Measurements from ENCODE around the gene CS.
"Not testable (repeated sequence)": the region's sequence is repeated elsewhere in the genome, so short reads cannot be mapped to it uniquely, and the experiment has no call there.

CS gene

DNA sequence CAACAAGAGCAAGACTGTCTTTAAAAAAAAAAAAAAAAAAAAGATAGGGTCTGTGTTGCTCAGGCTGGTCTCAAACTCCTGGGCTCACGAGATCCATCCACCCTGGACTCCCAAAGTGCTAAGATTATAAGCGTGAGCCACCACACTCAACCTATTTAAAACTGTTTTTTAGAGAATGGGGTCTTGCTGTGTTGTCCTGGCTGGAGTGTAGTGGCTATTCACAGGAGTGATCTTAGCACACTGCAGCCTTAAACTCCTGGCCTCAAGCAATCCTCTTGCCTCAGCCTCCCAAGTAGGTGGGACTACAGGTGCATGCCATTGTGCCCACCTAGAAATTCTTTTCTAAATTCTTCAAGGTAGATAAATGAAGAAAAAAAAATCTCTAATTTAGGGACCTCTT lies 25.8 kb downstream of the CS start:
- no peak for DNase-seq

DNA sequence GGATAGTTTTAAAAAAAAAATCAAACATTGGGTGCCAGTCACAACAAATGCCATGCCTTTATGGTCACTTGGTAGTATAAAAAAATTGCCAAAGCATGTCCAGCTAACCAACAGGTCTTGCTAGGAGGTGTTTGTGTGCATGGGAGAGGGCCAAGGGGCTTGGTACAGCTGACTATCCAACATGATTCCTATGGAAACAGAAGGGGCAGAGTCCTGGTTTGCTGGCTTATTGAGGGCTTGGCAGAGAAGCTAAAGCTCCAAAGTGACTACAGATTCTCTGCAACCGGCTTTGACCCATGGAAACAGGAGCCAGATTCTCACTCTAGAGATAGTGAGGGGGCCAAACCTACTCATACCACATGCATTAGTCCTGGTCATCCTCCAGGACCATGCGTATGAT lies 27.7 kb downstream of the CS start:
- not testable (repeated sequence) for DNase-seq

DNA sequence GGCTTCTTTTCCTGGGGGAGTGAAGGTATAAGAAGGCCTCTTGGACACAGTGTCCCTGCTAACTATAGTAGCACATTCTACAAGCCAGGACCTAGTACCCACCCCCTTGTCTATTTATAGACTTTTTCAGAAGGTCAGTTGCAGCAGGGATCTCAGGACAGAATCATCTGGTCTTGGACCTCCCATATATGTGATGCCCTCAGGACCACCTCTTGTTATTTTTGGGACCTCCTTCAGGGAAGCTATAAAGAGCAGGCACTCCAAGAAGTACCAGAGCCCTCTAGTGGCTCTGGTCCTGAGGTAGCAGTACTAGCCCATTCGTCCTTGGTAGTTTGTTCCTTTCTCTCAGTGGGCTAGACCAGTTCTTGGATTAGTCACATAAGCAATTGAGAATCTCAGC lies 29.1 kb downstream of the CS start:
- no peak for DNase-seq

DNA sequence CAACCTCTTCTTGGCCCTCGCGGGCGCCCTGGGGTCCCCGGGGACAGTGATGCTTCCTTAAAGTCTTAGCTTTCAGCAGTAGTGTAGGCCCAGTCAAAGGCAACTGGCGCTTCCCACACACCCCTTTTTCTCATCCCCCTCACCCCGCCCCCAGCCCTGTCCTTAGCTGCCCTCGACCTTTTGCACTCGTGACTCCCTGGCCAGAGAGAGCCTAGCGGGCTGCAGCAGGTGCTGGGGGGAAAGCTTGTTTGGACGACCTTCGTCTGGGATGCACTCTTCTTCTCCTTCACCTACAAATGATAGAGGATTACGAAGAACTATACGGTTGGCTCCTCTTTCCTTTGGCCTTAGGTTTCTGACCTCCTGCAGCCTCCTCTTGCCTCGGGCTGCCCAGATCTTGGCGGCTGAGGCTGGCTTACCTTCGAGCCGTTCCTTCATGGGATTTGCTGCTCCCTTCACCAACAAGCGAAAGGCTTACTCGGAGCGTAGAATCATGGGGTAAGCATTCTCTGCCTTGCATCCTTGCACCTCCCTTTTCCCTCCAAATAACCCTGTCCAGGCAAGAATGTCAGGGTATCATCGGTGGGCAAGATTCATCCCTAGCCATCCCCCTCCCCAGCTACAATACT lies 32.6 kb downstream of the CS start:
- DNase-seq = no peak

DNA sequence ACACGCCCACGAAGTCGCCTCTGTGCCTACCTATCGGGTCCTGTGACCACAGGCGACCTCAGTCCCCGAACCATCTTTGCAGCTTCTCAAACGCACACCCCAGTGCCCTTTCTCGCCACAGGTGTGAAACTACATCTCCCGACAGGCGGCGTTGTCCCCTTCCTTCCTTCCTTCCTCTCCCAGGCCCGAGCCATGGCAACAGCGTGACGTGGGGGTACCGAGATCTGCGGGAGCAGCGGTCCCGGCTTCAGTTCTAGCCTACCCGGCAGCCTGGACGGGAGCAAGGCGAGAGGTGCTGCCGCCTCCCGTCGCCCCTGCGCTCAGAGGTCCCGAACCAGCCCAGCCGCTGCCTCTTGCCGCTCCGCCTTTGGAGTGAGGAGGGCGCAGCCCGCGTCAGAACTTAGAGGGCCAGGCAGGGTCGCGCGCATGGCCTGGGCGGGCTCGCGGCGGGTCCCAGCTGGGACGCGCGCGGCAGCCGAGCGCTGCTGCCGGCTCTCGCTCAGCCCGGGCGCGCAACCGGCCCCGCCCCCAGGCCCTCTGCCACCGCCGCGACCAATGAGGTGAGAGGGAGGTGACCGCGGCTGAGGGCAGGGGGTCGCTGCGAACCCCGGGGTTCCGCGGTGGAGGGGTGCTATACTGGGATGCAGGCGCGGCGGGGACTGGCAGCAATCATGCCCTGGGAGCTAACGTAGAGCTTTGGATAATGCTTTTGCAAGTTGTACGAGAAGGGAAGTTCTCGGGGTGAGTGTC lies 33.3 kb downstream of the CS start, which contains the start of gene COQ10A:
Gene COQ10A, plus strand, starts transcription at position 250 of the 750 bp plus-strand sequence. Its CDS starts 177 bp downstream, at position 427.
- DNase-seq = peak; percentile 98

DNA sequence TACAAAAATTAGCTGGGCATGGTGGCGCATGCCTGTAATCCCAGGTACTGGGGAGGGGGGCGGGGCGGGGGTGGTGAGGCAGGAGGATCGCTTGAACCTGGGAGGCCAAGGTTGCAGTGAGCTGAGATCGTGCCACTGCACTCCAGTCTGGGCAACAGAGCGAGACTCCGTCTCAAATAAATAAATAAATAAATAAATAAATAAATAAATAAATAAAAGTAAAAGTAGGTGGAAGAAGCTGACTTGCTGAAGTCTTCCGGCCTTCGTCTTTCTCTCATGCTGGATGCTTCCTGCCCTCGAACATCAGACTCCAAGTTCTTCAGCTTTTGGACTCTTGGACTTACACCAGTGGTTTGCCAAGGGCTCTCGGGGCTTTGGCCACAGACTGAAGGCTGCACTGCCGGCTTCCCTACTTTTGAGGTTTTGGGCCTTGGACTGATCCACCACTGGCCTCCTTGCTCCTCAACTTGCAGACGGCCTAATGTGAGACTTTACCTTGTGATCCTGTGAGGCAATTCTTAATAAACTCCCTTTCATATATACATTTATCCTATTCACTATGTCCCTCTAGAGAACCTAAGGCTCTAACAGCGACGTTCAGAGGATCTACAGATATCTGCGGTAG lies 34.0 kb downstream of the CS start:
- DNase-seq = not testable (repeated sequence)

DNA sequence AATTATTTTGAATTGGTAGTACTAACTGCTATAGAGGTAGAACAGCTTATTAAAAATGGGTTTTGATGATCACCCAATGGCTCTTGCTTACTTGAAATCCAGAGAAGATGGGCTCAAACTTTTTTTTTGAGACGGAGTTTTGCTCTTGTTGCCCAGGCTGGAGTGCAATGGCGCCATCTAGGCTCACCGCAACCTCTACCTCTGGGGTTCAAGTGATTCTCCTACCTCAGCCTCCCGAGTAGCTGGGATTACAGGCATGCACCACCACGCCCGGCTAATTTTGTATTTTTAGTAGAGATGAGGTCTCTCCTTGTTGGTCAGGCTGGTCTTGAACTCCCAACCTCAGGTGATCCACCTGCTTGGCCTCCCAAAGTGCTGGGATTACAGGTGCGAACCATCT lies 37.2 kb downstream of the CS start:
- not testable (repeated sequence) for DNase-seq

DNA sequence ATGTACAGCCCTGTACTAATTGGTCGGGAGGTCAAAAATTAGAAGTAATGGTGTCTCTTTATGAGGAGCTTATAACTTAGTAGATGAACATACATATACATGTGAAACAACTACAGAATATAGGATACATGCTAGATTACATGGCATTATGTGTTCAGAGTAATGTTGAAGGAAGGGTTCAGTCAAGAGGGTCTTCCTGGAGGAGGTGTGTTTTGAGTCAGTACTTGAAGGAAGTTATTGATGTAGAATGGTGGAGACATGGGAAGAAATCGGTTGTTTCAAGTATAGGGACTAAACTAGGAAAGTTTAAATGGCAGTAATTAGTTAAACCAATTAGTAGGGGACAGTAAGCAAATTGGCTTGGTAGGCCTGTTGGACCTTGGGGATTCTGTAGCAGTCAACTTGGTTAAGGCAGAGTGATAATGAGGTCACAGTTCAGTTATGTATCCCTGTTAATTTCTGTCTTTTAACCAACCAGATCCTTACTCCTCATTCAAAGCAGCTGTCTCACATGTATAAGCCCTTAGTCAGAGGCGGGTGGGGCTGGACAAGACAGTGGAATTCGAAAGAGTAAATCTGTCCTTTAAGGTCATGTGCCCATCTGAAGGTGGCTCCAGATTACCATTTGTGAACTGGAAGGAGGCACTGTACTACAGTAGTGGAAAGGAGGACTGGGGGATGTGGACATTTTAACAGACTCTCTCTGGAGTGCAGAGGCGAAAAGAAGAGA lies 38.5 kb downstream of the CS start:
- no peak for DNase-seq

DNA sequence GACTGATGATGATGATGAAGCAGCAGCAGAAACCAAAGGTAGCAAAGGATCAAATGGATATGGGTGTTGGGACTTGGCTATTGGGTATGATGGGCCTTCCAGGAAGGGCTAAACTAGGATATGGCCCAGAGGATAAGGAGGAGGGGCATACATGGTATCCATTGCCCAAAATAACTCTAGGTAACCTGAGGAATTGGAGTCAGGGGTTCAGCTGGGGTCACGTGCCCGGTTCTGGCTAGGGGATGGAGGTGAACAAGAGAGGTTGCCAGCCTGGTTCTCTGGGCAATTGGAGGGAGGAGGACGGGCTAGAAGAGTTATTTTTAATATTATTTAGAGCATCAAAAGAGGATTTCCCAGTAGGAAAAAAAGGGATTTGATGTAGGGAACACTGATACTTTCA lies 39.2 kb downstream of the CS start:
- no peak for DNase-seq

DNA sequence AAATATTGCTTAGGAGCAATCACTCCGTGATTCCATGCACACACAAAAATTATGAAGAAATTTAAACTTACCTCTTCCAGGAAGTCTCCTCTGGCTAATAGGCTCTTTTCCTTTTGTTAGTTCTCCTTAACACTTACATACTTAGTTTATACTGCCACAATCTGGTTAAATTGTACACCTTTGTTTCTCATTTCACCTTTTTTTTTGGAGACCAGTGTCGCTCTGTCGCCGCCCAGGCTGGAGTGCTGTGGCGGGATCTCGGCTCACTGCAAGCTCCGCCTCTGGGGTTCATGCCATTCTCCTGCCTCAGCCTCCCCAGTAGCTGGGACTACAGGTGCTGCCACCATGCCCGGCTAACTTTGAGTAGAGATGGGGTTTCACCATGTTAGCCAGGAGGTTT lies 39.8 kb downstream of the CS start:
- no peak for DNase-seq

DNA sequence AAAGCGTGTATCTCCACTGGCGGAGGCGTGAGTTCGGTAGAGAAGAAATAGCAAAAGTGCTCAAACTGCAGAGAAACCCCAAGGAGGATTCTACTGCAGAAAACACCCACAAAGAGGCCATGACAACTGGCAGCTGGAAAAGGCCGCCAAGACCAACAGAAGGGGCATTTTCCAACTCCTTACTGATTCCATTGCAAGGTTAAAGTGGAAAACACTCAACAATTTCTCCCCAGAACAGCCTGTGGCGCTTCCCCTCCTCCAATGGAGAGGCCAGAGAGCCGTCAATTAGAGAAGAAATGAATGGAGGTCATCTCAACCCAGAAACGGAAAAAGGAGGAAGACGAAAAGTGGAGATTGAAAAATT lies 41.3 kb downstream of the CS start:
- no peak for DNase-seq

DNA sequence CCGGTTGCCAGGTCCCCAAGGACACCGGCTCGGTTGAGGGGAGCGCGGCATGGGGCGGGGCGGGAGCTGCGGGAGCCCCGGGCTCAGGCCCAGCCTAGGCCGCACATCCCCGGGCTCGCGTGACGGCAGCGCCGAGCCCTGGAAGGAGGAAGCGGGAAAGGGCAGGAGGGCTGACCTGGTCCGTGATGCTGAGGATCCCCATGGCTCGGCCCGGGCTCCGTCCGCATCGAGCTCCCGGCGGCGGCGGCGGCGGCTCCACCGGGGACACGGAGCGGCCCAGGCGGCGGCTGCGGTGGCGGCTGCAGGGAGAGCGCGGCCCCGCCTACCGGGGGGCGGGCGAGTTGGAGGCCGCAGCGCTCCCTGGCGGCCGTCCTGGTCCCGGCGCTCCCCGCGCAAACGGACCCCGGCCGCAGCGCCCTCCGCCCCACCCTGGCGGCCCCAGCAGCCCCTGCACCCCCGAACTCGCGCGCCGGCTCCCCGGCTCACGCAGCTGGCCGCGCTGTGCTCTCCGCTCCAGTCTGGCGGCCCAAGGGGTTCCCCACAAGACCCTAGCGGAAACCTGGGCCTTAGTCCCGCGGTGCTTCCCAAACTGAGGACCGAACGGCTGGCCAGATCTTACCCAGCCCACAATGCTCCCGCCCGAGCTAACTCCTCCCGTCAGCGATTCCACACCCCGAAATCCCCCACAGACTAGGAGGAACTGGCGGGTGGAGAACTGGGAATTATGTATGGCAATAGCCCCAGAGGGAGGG lies 41.9 kb downstream of the CS start, which contains the start of gene ANKRD52:
Gene ANKRD52, minus strand, starts transcription at position 317 of the 752 bp plus-strand sequence. Its CDS starts 115 bp downstream, at position 202.
- DNase-seq = peak; percentile 93

DNA sequence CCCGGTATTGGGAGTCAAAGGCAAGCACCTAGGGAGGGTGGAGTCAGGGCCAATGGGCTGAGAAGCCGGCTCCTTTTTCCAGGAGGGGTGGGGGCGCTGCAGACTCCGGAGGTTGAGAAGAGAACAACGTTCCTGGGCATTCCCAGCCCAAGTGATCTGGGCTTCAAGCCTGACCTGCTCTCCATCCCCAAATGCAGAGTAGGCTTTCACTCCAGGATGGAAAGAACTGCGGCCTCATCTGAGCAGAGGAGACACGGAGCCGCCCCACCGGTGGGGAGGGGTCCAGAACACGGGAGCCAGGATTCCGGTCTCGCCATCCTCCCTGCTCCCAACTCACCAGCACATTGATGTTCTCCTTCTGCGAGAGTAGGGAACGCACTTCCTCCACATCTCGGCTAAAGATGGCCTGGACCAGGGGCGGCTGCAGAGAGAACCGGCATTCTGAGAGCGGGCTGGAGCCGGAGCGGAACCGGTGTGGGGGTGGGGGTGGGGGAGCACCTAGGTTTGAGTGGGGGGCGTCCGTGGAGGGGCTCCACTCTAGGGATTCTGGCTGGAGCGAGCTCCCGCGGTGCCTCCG lies 42.6 kb downstream of the CS start:
- DNase-seq = peak; percentile 46

DNA sequence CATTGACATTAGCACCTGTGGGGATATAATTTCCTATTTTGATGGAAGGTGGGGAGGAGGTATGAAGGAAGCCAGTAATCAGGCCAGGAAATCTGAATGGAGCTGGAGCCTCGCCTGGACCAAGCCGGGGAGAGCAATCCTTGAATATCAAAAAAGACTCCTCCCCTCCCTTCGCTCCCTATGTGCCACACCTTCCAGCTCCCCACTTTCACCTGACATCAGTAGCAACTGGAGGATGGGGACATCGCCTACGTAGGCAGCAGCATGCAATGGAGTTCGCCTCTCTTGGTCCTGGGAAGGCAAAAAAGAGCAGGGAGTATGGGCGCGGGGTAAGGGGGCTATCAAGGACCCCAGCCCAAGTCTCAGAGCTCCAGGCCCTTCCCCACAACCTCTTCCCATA lies 43.1 kb downstream of the CS start:
- no peak for DNase-seq

DNA sequence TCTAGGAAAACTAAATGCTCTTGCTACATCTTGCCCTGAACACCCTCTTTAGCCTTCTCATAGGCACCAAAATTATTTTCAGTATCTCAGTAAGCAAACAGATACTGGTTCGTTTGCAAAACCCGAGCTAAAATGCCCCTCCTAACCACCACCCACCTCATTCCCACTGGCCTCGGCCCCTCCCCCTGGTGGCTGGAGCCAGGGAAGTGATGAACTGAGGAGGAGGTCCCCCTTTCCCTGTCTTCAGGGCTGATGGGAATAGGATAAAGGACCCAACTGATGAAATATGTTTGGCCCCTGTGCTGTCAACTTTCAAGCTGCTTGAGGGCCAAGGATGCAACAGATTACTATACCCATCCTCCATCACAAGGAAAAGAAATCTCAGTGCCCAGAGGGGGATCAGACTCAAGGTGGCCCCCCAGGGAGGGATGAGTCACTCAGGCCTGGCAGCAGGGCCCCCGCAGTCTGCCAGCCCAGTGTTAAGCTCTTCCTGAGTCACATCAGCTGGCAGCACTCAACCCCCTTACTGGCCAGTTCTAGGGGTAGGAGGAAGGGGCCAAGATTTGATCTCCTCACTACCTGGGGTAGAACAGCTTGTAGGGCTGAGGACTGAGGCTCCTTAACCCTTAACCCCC lies 43.7 kb downstream of the CS start:
- DNase-seq = no peak

DNA sequence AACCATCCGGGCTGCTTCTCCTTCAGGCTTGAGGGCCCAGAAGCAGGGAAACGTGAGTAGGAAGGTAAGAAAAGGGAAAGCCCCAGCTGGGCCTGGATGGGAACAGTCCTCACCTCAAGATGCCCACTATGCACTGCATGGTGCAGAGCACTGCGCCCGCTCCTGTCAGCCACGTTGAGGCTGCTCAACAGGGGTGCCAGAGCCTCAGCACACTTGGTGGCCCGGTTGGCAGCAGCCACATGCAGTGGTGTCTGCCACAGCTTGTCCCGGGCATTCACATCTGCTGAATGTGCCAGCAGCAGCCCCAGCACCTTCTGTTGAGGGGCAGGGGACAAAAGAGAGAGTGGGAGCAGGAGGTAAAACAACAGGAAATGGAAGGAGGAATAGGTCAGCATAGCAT lies 44.5 kb downstream of the CS start:
- no peak for DNase-seq

DNA sequence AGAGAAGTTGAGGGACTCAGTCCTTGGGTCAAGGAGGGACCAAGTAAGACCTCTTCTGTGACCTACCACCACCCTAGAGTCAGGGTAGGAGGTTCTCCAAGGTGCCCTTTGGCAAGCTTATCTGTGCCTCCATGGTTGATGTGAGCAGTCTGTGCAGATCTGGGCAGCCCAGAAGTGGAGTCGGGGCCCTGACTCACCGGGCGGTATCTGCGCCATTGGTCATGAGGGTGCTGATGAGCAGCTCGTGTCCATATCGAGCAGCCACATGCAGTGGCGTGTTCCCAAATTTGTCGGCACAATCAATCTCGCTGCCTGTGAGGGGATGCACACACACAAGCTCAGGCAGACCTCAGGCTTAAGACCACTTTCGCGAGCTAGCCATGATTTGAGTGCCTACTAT lies 47.0 kb downstream of the CS start:
- DNase-seq = no peak

DNA sequence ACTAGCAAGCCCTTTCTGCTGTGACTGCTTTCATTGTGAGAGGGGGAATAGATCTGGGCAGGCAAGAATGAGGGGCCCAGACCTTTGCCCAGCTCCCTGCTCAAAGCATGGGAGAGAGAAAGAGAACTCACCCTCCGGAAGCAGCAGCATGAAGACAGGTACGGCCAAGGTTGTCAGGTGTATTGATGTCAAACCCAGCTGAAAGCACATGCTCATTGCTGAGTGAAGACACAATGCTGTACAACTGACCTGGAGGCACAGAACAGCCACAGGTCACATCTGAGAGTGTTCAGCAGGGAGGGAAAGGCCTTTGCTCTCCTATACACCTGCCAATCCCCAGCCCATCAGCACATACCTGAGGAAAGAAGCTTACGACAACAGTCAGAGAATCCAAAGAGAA lies 47.5 kb downstream of the CS start:
- no peak for DNase-seq

DNA sequence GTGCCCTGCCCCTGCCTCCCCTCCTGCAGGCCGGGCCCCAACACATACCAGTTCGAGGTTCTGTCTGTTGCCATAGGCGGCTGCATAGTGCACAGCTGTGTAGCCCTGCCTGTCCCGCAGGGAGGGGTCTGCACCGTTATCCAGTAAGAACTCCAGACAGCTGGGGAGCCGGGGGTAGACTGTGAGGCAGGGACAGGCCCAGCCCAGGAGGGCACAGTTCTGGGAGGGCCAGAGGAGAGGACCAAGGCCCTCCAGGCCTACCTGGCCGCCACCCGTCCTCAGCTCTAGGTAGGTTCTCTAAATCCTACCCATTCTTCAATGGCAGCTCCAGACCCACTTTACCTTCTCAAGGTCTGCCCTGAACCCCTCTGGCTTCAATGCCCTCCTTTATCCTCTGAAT lies 51.4 kb downstream of the CS start:
- no peak for DNase-seq

DNA sequence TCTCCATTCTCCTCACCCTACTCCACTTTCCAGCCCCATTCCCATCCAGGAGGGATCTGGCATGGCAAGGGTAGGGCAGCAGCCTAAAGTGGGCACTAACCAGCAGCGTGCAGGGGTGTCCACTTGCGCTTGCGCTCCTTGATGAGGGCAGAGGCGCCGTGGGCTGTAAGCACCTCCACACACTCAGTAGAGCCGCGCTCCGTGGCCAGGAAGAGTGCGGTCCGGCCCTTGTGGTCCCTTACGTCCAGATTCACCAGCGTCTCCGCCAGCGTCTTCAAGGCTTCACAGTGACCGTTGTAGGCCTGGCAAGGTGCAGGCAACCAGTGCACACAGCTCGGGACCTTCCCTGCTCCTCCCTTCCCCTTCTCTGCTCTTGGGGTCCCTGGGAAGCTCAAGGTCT lies 52.2 kb downstream of the CS start:
- DNase-seq = no peak

DNA sequence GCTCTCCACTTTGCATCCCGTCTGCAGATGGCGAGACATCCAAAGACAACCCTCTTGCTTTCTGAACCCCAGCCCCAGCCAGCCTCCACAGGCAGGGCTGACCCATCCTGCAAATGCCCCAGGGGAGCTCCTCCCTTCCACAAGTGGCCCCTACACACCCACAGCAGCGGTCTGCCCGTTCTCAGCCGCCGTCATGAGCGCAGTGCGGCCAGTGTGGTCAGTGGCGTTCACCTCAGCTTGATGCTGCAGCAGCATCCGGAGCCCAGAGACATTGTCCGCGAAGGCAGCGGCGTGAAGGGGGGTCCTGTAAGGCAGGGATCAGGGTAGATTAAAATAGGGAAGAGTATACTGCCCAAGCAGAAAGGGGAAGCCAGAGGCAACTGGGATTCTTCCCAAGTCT lies 55.6 kb downstream of the CS start:
- DNase-seq = no peak

DNA sequence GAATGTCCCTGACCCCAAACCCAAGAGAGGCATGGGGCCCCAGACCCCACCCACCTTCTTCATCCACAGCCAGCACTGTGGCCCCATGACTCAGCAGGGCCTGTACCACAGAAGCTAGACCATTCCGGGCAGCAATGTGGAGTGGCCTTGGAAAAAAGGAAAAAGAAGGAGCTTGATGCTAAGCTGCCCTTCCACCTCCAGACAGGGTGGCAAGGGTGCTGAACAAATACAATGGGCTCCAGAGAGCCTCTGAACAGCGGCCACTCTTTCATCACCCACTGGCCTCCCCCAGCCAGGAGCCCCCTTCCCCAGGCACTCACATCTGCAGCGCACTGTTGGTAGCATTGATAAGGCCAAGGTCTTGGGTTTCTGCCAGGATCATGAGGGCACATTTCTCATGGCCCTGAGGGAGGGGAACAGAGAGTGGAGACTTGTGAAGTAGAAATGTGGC lies 56.4 kb downstream of the CS start:
- DNase-seq = no peak
